HCT116 (cell line): ENCODE data around the gene TRAF3. TPM values are rescaled to one million over a fixed set of nuclear protein-coding genes. Genes with fewer than 3 reads are reported as not detected.

Source experiments
- ATAC-seq: fragments of 200-7000 bp; cut with Tn5 transposase; 2 replicates; pipeline ENCODE4 v1.9.1; 2020; ENCODE audit warnings: mild to moderate bottlenecking, moderate library complexity
- BruUV-seq: library from RNA; stranded (reverse); fragments of 400-500 nt; replicated peaks from 2 replicates; lab custom pipeline; 2021; lab: Mats Ljungman, UMichigan
- CTCF ChIA-PET: fragments of 300-600 bp; sonication (Branson Sonifier 250); formaldehyde crosslinking; loops from one replicate; lab custom pipeline; 2021; ENCODE audit warnings: antibody characterized with exemption; lab: Charles Lee
- POLR2A ChIA-PET: fragments of 300-600, 350-600 bp; sonication (Branson Sonifier 250); formaldehyde crosslinking; loops from one replicate; lab custom pipeline; 2021; ENCODE audit warnings: antibody characterized with exemption; lab: Charles Lee
- RAD21 ChIA-PET, 2 experiments: fragments of 300-600 bp; sonication (Branson Sonifier 250); formaldehyde crosslinking; loops; one replicate each; lab custom pipeline; 2023; ENCODE audit warnings: low total read pairs in 2 of 2; ENCODE audit not compliant: uncharacterized antibody in 2 of 2, unreplicated experiment in 2 of 2, low non-redundant PET in 1 of 2; lab: Charles Lee
- DNase-seq: peaks from one replicate; pipeline ENCODE4 v3.0.0-alpha.2; 2010; ENCODE audit warnings: low read depth, low spot score
- H2AFZ ChIP-seq: fragments of 200-600 bp; shearing (Covaris generic), sonication (generic); 2 replicates; pipeline ENCODE4 v1.6.1; 2017; ENCODE audit warnings: low read depth, mixed run types, mixed read lengths, antibody characterized with exemption, low read length; ENCODE audit not compliant: poor library complexity, severe bottlenecking
- H3K27ac ChIP-seq: 2 replicates; pipeline ENCODE4 v1.5.1; 2012; ENCODE audit warnings: low read depth, low read length
- H3K27me3 ChIP-seq: fragments of 200-600 bp; sonication (generic); 2 replicates; pipeline ENCODE4 v1.6.1; 2016; ENCODE audit warnings: mixed run types, low read length, mixed read lengths; ENCODE audit not compliant: insufficient read depth
- H3K36me3 ChIP-seq, 2 experiments: fragments of 200-500 bp in 1 of 2; fragments of 200-600 bp in 1 of 2; sonication (Bioruptor generic) in 1 of 2; sonication (generic) in 1 of 2; 2 replicates each; pipeline versions ENCODE4 v1.5.1 to v1.6.1; 2014 to 2016; ENCODE audit warnings: low read length in 2 of 2, inconsistent platforms in 1 of 2, mixed read lengths in 1 of 2, mixed run types in 1 of 2; ENCODE audit not compliant: insufficient read depth in 2 of 2, control insufficient read depth in 1 of 2
- H3K4me1 ChIP-seq, 2 experiments: fragments of 200-600 bp in 1 of 2; sonication (generic) in 1 of 2; 2 replicates each; pipeline versions ENCODE4 v1.5.1 to v1.6.1; 2012 to 2017; ENCODE audit warnings: low read length in 2 of 2, inconsistent platforms in 1 of 2, mild to moderate bottlenecking in 1 of 2, mixed read lengths in 1 of 2, mixed run types in 1 of 2, moderate library complexity in 1 of 2; ENCODE audit not compliant: insufficient read depth in 2 of 2, control insufficient read depth in 1 of 2
- H3K4me2 ChIP-seq: fragments of 200-600 bp; sonication (generic); 2 replicates; pipeline ENCODE4 v1.6.1; 2017; ENCODE audit warnings: mixed run types, low read length, mixed read lengths
- H3K4me3 ChIP-seq, 2 experiments: fragments of 200-600 bp in 1 of 2; sonication (generic) in 1 of 2; replicated peaks in 1 of 2; 2 replicates each; pipeline ENCODE4 v1.5.1; 2011 to 2016; ENCODE audit warnings: low read length in 2 of 2, control low read depth in 1 of 2, low read depth in 1 of 2, mild to moderate bottlenecking in 1 of 2, mixed read lengths in 1 of 2, mixed run types in 1 of 2
- H3K79me2 ChIP-seq: fragments of 200-600 bp; sonication (generic); 2 replicates; pipeline ENCODE4 v1.6.1; 2017; ENCODE audit warnings: mild to moderate bottlenecking, mixed run types, low read length, moderate library complexity, mixed read lengths; ENCODE audit not compliant: insufficient read depth
- H3K9ac ChIP-seq: fragments of 200-600 bp; sonication (generic); 2 replicates; pipeline ENCODE4 v1.6.1; 2016; ENCODE audit warnings: low read length, mixed read lengths
- H3K9me2 ChIP-seq: fragments of 200-600 bp; sonication (generic), shearing (Covaris generic); 2 replicates; pipeline ENCODE4 v1.6.1; 2017; ENCODE audit warnings: mixed run types, mild to moderate bottlenecking, moderate library complexity; ENCODE audit not compliant: insufficient read depth
- H3K9me3 ChIP-seq, 2 experiments: fragments of 200-500 bp in 1 of 2; fragments of 200-600 bp in 1 of 2; sonication (Bioruptor generic) in 1 of 2; sonication (generic) in 1 of 2; 2 replicates each; pipeline ENCODE4 v1.6.1; 2014 to 2017; ENCODE audit warnings: low read length in 2 of 2, mixed read lengths in 2 of 2, inconsistent platforms in 1 of 2, low read depth in 1 of 2, mild to moderate bottlenecking in 1 of 2, mixed run types in 1 of 2, moderate library complexity in 1 of 2; ENCODE audit not compliant: control insufficient read depth in 1 of 2, insufficient read depth in 1 of 2
- H4K20me1 ChIP-seq: fragments of 200-600 bp; sonication (generic), shearing (Covaris generic); 2 replicates; pipeline ENCODE4 v1.6.1; 2017; ENCODE audit warnings: mixed run types, mild to moderate bottlenecking, moderate library complexity; ENCODE audit not compliant: insufficient read depth
- CEBPB ChIP-seq: IDR thresholded peaks from 2 replicates; pipeline ENCODE4 v1.6.1; 2012; ENCODE audit warnings: low read depth
- EGR1 ChIP-seq: IDR thresholded peaks from 2 replicates; pipeline ENCODE4 v1.6.1; 2012; ENCODE audit warnings: low read depth
- ELF1 ChIP-seq: IDR thresholded peaks from 2 replicates; pipeline ENCODE4 v1.6.1; 2012; ENCODE audit warnings: low read depth, borderline replicate concordance
- FOSL1 ChIP-seq: IDR thresholded peaks from 2 replicates; pipeline ENCODE4 v1.6.1; 2012; ENCODE audit warnings: low read depth
- JUND ChIP-seq: IDR thresholded peaks from 2 replicates; pipeline ENCODE4 v1.6.1; 2012
- POLR2AphosphoS5 ChIP-seq: IDR thresholded peaks from 2 replicates; pipeline ENCODE4 v1.6.1; 2011; ENCODE audit warnings: mild to moderate bottlenecking, low read depth, low read length, moderate library complexity
- SIN3A ChIP-seq: IDR thresholded peaks from 2 replicates; pipeline ENCODE4 v1.6.1; 2012; ENCODE audit warnings: low read depth
- SRF ChIP-seq: IDR thresholded peaks from 2 replicates; pipeline ENCODE4 v1.6.1; 2012; ENCODE audit warnings: low read depth
- TCF7L2 ChIP-seq: IDR thresholded peaks from 2 replicates; pipeline ENCODE4 v1.7.0; 2011; ENCODE audit warnings: borderline replicate concordance, inconsistent platforms; ENCODE audit not compliant: insufficient read depth, insufficient read length; ENCODE audit errors: extremely low read depth
- ZNF274 ChIP-seq: fragments of 200-500 bp; sonication (Bioruptor generic); IDR thresholded peaks from 2 replicates; pipeline ENCODE4 v1.6.1; 2014; ENCODE audit warnings: mild to moderate bottlenecking, low read depth, low read length, inconsistent platforms
- intact Hi-C: fragments of 100-400 bp; cut with micrococcal nuclease; formaldehyde crosslinking; loops from 2 replicates; pipeline ENCODE4 v1.10.0; 2022
- total RNA-seq: library from RNA; stranded (reverse); gene quantifications from one replicate; pipeline ENCODE4 v1.2.1, GENCODE V29; 2021; ENCODE audit not compliant: unreplicated experiment
- TF ChIP-seq, protein P1 (sequence below): IDR thresholded peaks from 2 replicates; pipeline ENCODE4 v1.6.1; 2012
- TF ChIP-seq, protein P2 (sequence below), 3 experiments: fragments of 200-600 bp in 1 of 3; sonication (generic) in 1 of 3; IDR thresholded peaks in 2 of 3; conservative IDR thresholded peaks in 1 of 3; 2 replicates each; pipeline ENCODE4 v1.5.1; 2012 to 2017; ENCODE audit warnings: low read depth in 2 of 3, low read length in 2 of 3, antibody characterized with exemption in 1 of 3, borderline replicate concordance in 1 of 3, control low read depth in 1 of 3, mild to moderate bottlenecking in 1 of 3, mixed read lengths in 1 of 3, mixed run types in 1 of 3, moderate library complexity in 1 of 3; ENCODE audit not compliant: insufficient read depth in 1 of 3
- TF ChIP-seq, protein P3 (sequence below): IDR thresholded peaks from 2 replicates; pipeline ENCODE4 v1.6.1; 2012
- TF ChIP-seq, protein P4 (sequence below): IDR thresholded peaks from 2 replicates; pipeline ENCODE4 v1.6.1; 2012; ENCODE audit warnings: low read depth

Gene TRAF3
- total RNA-seq, 1 experiment from 2014 or later, result 32.1 TPM

DNA sequence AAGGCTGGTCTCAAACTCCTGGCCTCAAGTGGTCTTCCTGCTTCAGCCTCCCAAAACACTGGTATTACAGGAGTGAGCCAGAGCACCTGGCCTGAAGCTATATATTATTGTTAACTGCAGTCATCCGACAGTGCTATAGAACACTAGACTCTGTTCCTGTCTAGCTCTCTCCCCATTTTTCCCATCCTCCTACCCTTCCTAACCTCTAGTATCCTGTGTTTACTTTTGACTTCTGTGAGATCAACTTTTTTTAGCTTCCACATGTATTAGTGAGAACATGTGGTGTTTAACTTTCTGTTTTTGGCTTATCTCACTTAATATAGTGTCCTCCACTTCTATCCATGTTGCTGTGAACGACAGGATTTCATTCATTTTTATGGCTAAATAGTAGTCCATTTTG, 34.7 kb downstream of the TRAF3 start:
- no peak overlapping the region for H3K27ac ChIP-seq
- intact Hi-C loops, result no loop called here
- no peak overlapping the region for H3K4me2 ChIP-seq
- H3K9me2 ChIP-seq, result no peaks in the 10 kb centered on the region
- no peaks in the 10 kb centered on the region for H3K36me3 ChIP-seq
- no peaks in the 10 kb centered on the region for H3K9me3 ChIP-seq
- peaks cover 82% of the 10 kb centered on the region for H3K79me2 ChIP-seq
- DNase-seq (no peak), ATAC-seq (no peak)
- peaks cover 19 to 34% of the 10 kb centered on the region in 2 experiments for H3K4me1 ChIP-seq
- ChIA-PET CTCF (interaction anchor here (0.7 kb wide), 1 partner anchor 37 kb away, joined by 3 read pairs; no protein-coding TSS in a partner anchor), POLR2A (no interaction called here), RAD21 (no interaction called here)
- H3K27me3 ChIP-seq, result no peaks in the 10 kb centered on the region
- no peak overlapping the region for H3K9ac ChIP-seq
- H2AFZ ChIP-seq, result no peak overlapping the region
- H3K4me3 ChIP-seq, result no peak overlapping the region
- no TSS peak for BruUV-seq
- TF ChIP-seq ZNF274, result no peak
- TF ChIP-seq, protein P1, sequence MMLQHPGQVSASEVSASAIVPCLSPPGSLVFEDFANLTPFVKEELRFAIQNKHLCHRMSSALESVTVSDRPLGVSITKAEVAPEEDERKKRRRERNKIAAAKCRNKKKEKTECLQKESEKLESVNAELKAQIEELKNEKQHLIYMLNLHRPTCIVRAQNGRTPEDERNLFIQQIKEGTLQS, result no peak
- TF ChIP-seq POLR2AphosphoS5, result no peak
- TF ChIP-seq EGR1, result no peak
- TF ChIP-seq, protein P2, sequence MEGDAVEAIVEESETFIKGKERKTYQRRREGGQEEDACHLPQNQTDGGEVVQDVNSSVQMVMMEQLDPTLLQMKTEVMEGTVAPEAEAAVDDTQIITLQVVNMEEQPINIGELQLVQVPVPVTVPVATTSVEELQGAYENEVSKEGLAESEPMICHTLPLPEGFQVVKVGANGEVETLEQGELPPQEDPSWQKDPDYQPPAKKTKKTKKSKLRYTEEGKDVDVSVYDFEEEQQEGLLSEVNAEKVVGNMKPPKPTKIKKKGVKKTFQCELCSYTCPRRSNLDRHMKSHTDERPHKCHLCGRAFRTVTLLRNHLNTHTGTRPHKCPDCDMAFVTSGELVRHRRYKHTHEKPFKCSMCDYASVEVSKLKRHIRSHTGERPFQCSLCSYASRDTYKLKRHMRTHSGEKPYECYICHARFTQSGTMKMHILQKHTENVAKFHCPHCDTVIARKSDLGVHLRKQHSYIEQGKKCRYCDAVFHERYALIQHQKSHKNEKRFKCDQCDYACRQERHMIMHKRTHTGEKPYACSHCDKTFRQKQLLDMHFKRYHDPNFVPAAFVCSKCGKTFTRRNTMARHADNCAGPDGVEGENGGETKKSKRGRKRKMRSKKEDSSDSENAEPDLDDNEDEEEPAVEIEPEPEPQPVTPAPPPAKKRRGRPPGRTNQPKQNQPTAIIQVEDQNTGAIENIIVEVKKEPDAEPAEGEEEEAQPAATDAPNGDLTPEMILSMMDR (IDR thresholded peaks at IDR 0.05 in 2 of 3, conservative IDR thresholded peaks at IDR 0.05 in 1 of 3; ENCODE audit: borderline replicate concordance in 1 of 3, insufficient read depth in 1 of 3, low read depth in 2 of 3, low read length in 2 of 3), result no peak
- no peak for TF ChIP-seq SIN3A
- no peak for TF ChIP-seq ELF1
- TF ChIP-seq CEBPB, result no peak
- TF ChIP-seq, protein P3, sequence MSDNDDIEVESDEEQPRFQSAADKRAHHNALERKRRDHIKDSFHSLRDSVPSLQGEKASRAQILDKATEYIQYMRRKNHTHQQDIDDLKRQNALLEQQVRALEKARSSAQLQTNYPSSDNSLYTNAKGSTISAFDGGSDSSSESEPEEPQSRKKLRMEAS, result no peak
- TF ChIP-seq, protein P4, sequence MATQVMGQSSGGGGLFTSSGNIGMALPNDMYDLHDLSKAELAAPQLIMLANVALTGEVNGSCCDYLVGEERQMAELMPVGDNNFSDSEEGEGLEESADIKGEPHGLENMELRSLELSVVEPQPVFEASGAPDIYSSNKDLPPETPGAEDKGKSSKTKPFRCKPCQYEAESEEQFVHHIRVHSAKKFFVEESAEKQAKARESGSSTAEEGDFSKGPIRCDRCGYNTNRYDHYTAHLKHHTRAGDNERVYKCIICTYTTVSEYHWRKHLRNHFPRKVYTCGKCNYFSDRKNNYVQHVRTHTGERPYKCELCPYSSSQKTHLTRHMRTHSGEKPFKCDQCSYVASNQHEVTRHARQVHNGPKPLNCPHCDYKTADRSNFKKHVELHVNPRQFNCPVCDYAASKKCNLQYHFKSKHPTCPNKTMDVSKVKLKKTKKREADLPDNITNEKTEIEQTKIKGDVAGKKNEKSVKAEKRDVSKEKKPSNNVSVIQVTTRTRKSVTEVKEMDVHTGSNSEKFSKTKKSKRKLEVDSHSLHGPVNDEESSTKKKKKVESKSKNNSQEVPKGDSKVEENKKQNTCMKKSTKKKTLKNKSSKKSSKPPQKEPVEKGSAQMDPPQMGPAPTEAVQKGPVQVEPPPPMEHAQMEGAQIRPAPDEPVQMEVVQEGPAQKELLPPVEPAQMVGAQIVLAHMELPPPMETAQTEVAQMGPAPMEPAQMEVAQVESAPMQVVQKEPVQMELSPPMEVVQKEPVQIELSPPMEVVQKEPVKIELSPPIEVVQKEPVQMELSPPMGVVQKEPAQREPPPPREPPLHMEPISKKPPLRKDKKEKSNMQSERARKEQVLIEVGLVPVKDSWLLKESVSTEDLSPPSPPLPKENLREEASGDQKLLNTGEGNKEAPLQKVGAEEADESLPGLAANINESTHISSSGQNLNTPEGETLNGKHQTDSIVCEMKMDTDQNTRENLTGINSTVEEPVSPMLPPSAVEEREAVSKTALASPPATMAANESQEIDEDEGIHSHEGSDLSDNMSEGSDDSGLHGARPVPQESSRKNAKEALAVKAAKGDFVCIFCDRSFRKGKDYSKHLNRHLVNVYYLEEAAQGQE, result no peak
- no peak for TF ChIP-seq JUND
- TF ChIP-seq TCF7L2, result no peak
- no peak for TF ChIP-seq FOSL1
- TF ChIP-seq SRF, result no peak
- H4K20me1 ChIP-seq, result 0 out of 2 replicates have a peak, but pooled peaks cover 4% of the 10 kb centered on the region
